ENCODE measurements around the gene PPP1R13B. TPM values are rescaled to one million over a fixed set of nuclear protein-coding genes. Genes with fewer than 3 reads are reported as not detected.
A peak's percentile ranks its signal among the peaks of the same experiment; 100 is the strongest.
"Not testable (repeated sequence)": the region's sequence is repeated elsewhere in the genome, so short reads cannot be mapped to it uniquely, and the experiment has no call there.

The PPP1R13B gene
- total RNA-seq (10 to 100 TPM; 18.2 to 22.6 TPM), total RNA-seq (18.8 reads per million in 2 donors)

GRCh38 chr14:103847451-103848174 lies at the start of gene PPP1R13B:
Gene PPP1R13B, minus strand, starts transcription at chr14:103847575. Its CDS starts 268 bp downstream, at chr14:103847307.
- Mint-ChIP-seq H3K4me3 (peak within 1 kb of the TSS; percentile 91), H3K27me3 (no peaks in the 10 kb centered on the region)
- no peaks in the 10 kb centered on the region for H3K9me3 ChIP-seq (ENCODE audit: control insufficient read depth, low read length, poor library complexity, severe bottlenecking)

GRCh38 chr14:103896578-103896977 lies 49.2 kb upstream of the PPP1R13B start:
- H3K4me1 Mint-ChIP-seq = peaks cover 5% of the 10 kb centered on the region
- no peaks in the 10 kb centered on the region for H3K36me3 Mint-ChIP-seq (ENCODE audit: low read depth)
- ATAC-seq (no peak), DNase-seq (no peak)
- no peaks in the 10 kb centered on the region for H3K9me3 ChIP-seq (ENCODE audit: control insufficient read depth, low read length, poor library complexity, severe bottlenecking)
- H3K27ac Mint-ChIP-seq = no peak overlapping the region
- H3K4me3 Mint-ChIP-seq = no peak overlapping the region
- H3K27me3 Mint-ChIP-seq = peaks cover 15% of the 10 kb centered on the region

More at GRCh38 chr14:103847451-103848174, at the start of gene PPP1R13B:
- Mint-ChIP-seq H3K4me1 (peaks cover 16% of the 10 kb centered on the region), H3K36me3 (ENCODE audit: low read depth) (no peaks in the 10 kb centered on the region), H3K27ac (peak within 1 kb of the TSS; percentile 39)
- DNase-seq = peak; percentile 89 to 97 (median 94)
- ATAC-seq = peak; percentile 98

GRCh38 chr14:103894723-103895059 lies 47.3 kb upstream of the PPP1R13B start:
- Mint-ChIP-seq H3K27me3 (peaks cover 13% of the 10 kb centered on the region), H3K4me3 (no peak overlapping the region), H3K4me1 (peaks cover 3% of the 10 kb centered on the region), H3K27ac (no peak overlapping the region), H3K36me3 (ENCODE audit: low read depth) (no peaks in the 10 kb centered on the region)
- no peaks in the 10 kb centered on the region for H3K9me3 ChIP-seq (ENCODE audit: control insufficient read depth, low read length, poor library complexity, severe bottlenecking)
- ATAC-seq = no peak
- no peak for DNase-seq

GRCh38 chr14:103894034-103894722 lies 46.8 kb upstream of the PPP1R13B start:
- H3K36me3 Mint-ChIP-seq (ENCODE audit: low read depth) = no peaks in the 10 kb centered on the region
- H3K4me1 Mint-ChIP-seq = peaks cover 3% of the 10 kb centered on the region
- no peak for ATAC-seq
- H3K27ac Mint-ChIP-seq = no peak overlapping the region
- H3K9me3 ChIP-seq (ENCODE audit: control insufficient read depth, low read length, poor library complexity, severe bottlenecking) = no peaks in the 10 kb centered on the region
- DNase-seq = no peak
- no peak overlapping the region for H3K4me3 Mint-ChIP-seq
- peaks cover 8% of the 10 kb centered on the region for H3K27me3 Mint-ChIP-seq

- Mint-ChIP-seq H3K27me3 (peaks cover 2% of the 10 kb centered on the region), H3K4me3 (no peak overlapping the region)
Observed at GRCh38 chr14:103892247-103892646, 44.9 kb upstream of the PPP1R13B start.

GRCh38 chr14:103891667-103892215 lies 44.4 kb upstream of the PPP1R13B start:
- DNase-seq (no peak), ATAC-seq (no peak)
- Mint-ChIP-seq H3K4me3 (no peak overlapping the region), H3K27me3 (no peaks in the 10 kb centered on the region), H3K4me1 (peaks cover 3% of the 10 kb centered on the region), H3K27ac (no peak overlapping the region), H3K36me3 (ENCODE audit: low read depth) (no peaks in the 10 kb centered on the region)
- no peaks in the 10 kb centered on the region for H3K9me3 ChIP-seq (ENCODE audit: control insufficient read depth, low read length, poor library complexity, severe bottlenecking)

More at GRCh38 chr14:103892247-103892646, 44.9 kb upstream of the PPP1R13B start:
- DNase-seq (no peak), ATAC-seq (no peak)
- H3K9me3 ChIP-seq (ENCODE audit: control insufficient read depth, low read length, poor library complexity, severe bottlenecking) = no peaks in the 10 kb centered on the region
- H3K4me1 Mint-ChIP-seq = peaks cover 3% of the 10 kb centered on the region
- H3K36me3 Mint-ChIP-seq (ENCODE audit: low read depth) = no peaks in the 10 kb centered on the region
- H3K27ac Mint-ChIP-seq = no peak overlapping the region

- Mint-ChIP-seq H3K27me3 (no peaks in the 10 kb centered on the region), H3K4me1 (no peaks in the 10 kb centered on the region), H3K36me3 (ENCODE audit: low read depth) (no peaks in the 10 kb centered on the region), H3K27ac (no peak overlapping the region), H3K4me3 (no peak overlapping the region)
- DNase-seq (no peak), ATAC-seq (no peak)
- no peaks in the 10 kb centered on the region for H3K9me3 ChIP-seq (ENCODE audit: control insufficient read depth, low read length, poor library complexity, severe bottlenecking)
Observed at GRCh38 chr14:103890821-103891666, 43.7 kb upstream of the PPP1R13B start.

GRCh38 chr14:103890052-103890371 lies 42.6 kb upstream of the PPP1R13B start:
- no peaks in the 10 kb centered on the region for H3K27me3 Mint-ChIP-seq

GRCh38 chr14:103889313-103890051 lies 42.1 kb upstream of the PPP1R13B start:
- Mint-ChIP-seq H3K27me3 (no peaks in the 10 kb centered on the region), H3K4me1 (no peaks in the 10 kb centered on the region), H3K36me3 (ENCODE audit: low read depth) (no peaks in the 10 kb centered on the region), H3K4me3 (no peak overlapping the region), H3K27ac (no peak overlapping the region)
- DNase-seq (no peak), ATAC-seq (no peak)
- no peaks in the 10 kb centered on the region for H3K9me3 ChIP-seq (ENCODE audit: control insufficient read depth, low read length, poor library complexity, severe bottlenecking)

More at GRCh38 chr14:103890052-103890371, 42.6 kb upstream of the PPP1R13B start:
- no peaks in the 10 kb centered on the region for H3K9me3 ChIP-seq (ENCODE audit: control insufficient read depth, low read length, poor library complexity, severe bottlenecking)
- Mint-ChIP-seq H3K27ac (no peak overlapping the region), H3K36me3 (ENCODE audit: low read depth) (no peaks in the 10 kb centered on the region), H3K4me1 (no peaks in the 10 kb centered on the region), H3K4me3 (no peak overlapping the region)
- DNase-seq (no peak), ATAC-seq (no peak)

- not testable (repeated sequence) for H3K36me3 Mint-ChIP-seq (ENCODE audit: low read depth); H3K4me1 Mint-ChIP-seq; ATAC-seq; H3K9me3 ChIP-seq (ENCODE audit: control insufficient read depth, low read length, poor library complexity, severe bottlenecking); H3K4me3 Mint-ChIP-seq; H3K27ac Mint-ChIP-seq; DNase-seq; H3K27me3 Mint-ChIP-seq
Observed at GRCh38 chr14:103889002-103889312, 41.6 kb upstream of the PPP1R13B start.

- H3K27ac Mint-ChIP-seq = no peak overlapping the region
- ATAC-seq = no peak
- no peaks in the 10 kb centered on the region for H3K36me3 Mint-ChIP-seq (ENCODE audit: low read depth)
- H3K27me3 Mint-ChIP-seq = no peaks in the 10 kb centered on the region
- H3K9me3 ChIP-seq (ENCODE audit: control insufficient read depth, low read length, poor library complexity, severe bottlenecking) = no peaks in the 10 kb centered on the region
- H3K4me3 Mint-ChIP-seq = no peak overlapping the region
- H3K4me1 Mint-ChIP-seq = no peaks in the 10 kb centered on the region
- DNase-seq = no peak
Observed at GRCh38 chr14:103887557-103888115, 40.3 kb upstream of the PPP1R13B start.

- Mint-ChIP-seq H3K27me3 (no peaks in the 10 kb centered on the region), H3K4me3 (no peak overlapping the region), H3K4me1 (no peaks in the 10 kb centered on the region), H3K36me3 (ENCODE audit: low read depth) (no peaks in the 10 kb centered on the region), H3K27ac (no peak overlapping the region)
- no peak for DNase-seq
- no peaks in the 10 kb centered on the region for H3K9me3 ChIP-seq (ENCODE audit: control insufficient read depth, low read length, poor library complexity, severe bottlenecking)
- no peak for ATAC-seq
Observed at GRCh38 chr14:103887170-103887501, 39.8 kb upstream of the PPP1R13B start.
